ENCODE data around the gene KLHDC3.
A peak's percentile ranks its signal among the peaks of the same experiment; 100 is the strongest.
"Not testable (repeated sequence)": the region's sequence is repeated elsewhere in the genome, so short reads cannot be mapped to it uniquely, and the experiment has no call there.

The KLHDC3 gene

GRCh38 chr6:43033496-43034189, 19.6 kb downstream of the KLHDC3 start:
- DNase-seq: no peak

- DNase-seq: no peak
Measured at GRCh38 chr6:43034190-43034525, 20.1 kb downstream of the KLHDC3 start.

- DNase-seq: no peak
Measured at GRCh38 chr6:43035495-43036194, 21.6 kb downstream of the KLHDC3 start.

GRCh38 chr6:43036712-43037111, 22.7 kb downstream of the KLHDC3 start:
- no peak for DNase-seq

GRCh38 chr6:43037197-43037596, 23.1 kb downstream of the KLHDC3 start:
- no peak for DNase-seq

GRCh38 chr6:43037706-43038105, 23.7 kb downstream of the KLHDC3 start:
- no peak for DNase-seq

- DNase-seq: no peak
Measured at GRCh38 chr6:43038727-43039126, 24.7 kb downstream of the KLHDC3 start.

DNA sequence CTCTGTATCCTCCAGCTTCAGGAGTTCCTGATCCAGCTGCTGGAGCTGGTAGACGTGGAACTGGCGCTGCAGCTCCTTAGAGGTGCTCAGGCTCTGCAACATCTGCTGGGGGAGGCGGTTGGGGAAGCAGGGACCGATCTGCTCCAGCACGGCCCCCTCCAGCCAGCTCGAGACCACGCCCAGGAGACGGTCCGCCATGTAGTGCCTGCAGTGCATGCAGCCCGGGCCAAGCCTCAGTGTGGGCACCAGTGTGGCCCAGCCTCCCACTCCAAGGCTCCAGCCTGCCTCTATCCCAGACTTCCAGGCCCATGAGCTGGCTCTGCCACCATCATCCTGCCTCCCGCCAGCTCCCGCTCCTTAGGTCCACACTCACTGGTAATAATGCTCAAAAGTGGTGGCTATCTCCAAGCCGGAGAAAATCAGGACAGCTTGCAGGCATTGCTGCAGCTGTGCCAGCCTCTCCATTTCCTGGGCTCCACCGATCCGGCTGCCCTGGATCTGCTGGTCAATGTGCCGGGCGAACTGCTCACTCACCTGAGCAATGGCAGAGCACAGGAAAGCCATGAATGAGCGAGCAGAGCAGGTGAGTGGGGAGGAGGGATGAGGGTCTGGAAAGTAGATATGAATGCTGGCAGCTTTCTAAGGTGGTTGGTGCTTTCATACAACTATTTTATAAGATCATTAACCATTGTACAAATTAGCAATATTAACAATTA, 26.7 kb downstream of the KLHDC3 start:
- DNase-seq: no peak

GRCh38 chr6:43041475-43041874, 27.4 kb downstream of the KLHDC3 start:
- not testable (repeated sequence) for DNase-seq

GRCh38 chr6:43043310-43043709, 29.3 kb downstream of the KLHDC3 start:
- DNase-seq: no peak

- DNase-seq: no peak
Measured at GRCh38 chr6:43045371-43045930, 31.4 kb downstream of the KLHDC3 start.

GRCh38 chr6:43047998-43048397, 33.9 kb downstream of the KLHDC3 start:
- DNase-seq: no peak

- DNase-seq: no peak
Measured at GRCh38 chr6:43050981-43051380, 36.9 kb downstream of the KLHDC3 start.

GRCh38 chr6:43052225-43052841, 38.3 kb downstream of the KLHDC3 start:
- no peak for DNase-seq

- DNase-seq: no peak
Measured at GRCh38 chr6:43052842-43053544, 38.9 kb downstream of the KLHDC3 start.

DNA sequence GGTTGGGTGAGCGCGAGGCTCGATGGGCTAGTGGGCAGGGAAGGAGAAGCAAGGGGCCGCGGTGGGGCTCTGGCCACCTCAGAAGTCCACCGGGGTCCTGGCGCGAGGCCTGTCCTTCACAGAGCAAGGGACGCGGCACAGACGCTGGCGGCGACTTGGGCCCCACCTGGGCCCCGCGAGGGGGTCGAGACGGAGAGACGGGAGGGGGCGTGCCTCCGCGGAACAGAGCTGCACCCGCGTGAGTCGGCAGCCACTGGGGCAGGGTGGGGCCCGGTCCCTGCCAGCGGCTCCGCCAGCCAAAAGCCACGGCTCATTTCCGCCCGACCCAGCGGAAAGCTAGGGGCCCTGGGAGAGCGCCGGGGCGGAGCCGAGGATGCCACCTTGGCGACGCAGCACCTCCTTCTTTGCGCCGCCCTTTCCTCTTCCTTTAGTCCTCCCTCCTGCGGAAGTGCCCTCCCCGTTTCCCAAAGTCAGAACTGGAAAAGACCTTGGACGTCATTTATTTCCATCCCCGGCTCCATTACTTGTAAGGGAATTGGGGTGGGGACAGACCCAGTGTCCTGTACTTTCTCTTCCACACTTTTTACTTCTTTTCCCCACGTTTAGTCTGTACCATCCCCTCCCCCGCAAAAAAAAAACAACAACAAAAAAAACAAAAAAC, 39.6 kb downstream of the KLHDC3 start, which contains the start of gene CUL7:
Gene CUL7 (minus strand): TSS at position 307 of the 661 bp plus-strand sequence. CDS start 1,063 bp downstream, outside the sequence.
- DNase-seq: peak; percentile 92

DNA sequence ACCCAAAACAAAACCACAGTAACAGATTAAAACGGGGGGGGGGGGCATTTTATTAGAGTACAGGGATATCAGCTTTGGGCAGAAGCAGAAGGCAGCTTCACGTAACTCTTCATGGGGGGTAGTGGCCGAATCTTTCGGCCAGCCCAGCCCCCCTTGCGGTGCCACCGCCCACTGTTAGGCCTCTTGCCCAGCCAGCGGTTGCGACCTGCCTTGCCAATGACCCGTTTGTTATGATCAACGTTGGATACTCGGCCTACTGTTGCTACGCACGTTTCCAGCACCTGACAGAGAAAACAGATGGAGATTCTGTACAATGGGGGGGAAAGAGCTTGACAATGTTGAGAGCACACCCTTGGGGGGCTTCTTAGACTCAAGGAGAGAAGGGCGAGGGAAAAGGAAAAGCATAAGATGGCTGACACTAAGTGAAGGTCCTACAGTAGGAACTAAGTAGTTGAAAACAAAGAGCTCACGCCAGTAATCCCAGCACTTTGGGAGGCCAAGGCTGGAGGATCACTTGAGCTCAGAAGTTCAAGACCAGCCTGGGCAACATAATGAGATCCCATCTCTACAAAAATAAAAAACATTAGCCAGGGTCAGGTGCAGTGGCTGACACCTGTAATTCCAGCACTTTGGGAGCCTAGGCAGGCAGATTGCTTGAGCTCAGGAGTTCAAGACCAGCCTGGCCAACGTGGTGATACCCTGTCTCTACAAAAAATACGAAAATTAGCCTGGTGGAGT, 40.3 kb downstream of the KLHDC3 start:
- DNase-seq: no peak

DNA sequence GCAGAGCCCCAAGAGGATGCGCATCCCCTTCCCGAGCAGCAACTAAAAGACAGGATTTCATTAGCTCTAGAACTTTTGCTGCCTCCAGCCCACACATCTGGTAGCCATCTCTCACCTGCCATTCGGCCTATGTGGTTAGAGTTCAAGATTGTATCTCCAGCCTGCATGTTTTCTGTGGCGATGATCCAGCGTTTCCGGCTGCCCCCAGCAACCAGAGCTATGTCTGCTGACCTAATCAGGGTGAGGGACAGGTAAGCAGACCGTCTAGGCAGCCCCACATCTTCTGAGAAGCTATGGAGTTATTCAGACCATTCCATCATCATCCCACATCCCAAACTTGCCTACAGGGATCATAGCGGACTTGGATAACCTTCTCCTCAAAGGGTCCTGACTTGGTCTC, 41.9 kb downstream of the KLHDC3 start:
- DNase-seq: no peak

DNA sequence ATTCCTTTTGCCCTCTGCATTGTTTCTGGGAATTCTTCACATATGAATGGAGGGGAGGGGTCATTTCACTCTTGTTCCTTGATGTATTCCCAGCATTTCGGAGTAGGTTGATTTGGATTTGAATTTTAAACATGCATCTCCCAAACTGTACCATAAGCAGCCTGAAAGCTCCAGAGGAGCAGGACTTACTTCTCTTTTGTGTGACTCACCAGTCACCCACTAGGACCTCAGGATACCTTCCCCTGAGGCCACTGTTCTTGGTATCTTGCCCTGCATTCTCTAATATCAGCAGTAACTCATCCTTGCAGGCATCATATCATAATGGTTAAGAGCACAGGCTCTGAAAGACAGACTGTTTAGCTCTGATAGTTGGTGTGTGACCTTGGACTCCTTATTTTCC, 44.5 kb downstream of the KLHDC3 start:
- no peak for DNase-seq

DNA sequence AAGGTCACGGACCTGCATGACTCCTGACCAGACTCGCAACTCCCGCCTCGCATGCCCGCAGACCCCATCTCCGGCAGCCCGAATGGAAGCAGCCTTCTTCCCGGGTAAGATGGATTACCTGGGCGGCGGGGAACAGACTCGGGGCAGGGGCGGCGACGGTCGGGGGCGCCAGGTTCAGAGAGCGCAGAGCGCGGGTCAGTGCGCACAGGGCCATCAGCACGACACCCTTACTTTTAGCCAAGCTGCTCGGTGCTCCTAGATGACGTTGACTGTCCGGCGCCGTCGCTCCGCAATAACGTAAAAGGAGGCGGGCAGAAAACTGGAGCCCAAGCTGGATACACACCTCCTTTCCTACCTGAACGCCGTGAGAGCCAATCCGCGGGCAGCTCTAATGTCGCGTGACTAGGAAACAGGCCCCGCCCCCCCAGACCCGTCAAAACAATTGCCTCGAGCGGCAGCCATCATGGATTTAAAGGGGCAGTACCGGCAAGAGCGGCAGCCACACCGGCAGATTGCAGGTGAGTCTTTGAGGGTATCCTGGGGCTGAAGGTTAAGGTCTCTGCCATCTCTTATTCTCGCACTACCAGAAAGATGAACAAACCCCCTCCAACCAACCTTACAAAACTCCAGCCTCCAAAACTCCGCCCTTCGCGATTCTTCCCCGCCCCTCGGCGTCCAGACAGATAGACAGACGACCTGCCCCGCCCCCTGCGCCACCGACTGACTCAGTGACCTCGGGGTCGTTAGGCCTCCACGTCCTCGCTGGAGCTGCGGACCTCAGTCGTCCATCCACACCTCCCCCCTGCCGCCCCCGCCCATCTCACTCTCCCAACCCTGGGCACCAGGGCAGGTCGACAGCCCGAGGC, 45.4 kb downstream of the KLHDC3 start, which contains the start of the genes KLC4 and MRPL2:
Gene KLC4 (plus strand): TSS at position 464 of the 866 bp plus-strand sequence. CDS start 1,705 bp downstream, outside the sequence.
Gene MRPL2 (minus strand): TSS at position 267 of the 866 bp plus-strand sequence. CDS start 53 bp downstream, at position 214.
- DNase-seq: peak; percentile 98
